Gastroesophageal sphincter (tissue), 4 donors: ENCODE results near the gene SOX8. TPM values are rescaled to one million over a fixed set of nuclear protein-coding genes. Genes with fewer than 3 reads are reported as not detected.
"Not testable (repeated sequence)": the region's sequence is repeated elsewhere in the genome, so short reads cannot be mapped to it uniquely, and the experiment has no call there.

Experiments
- ATAC-seq: fragments of 150-250 bp; one replicate; pipeline ENCODE4 v1.9.1; 2016; ENCODE audit warnings: mild to moderate bottlenecking, moderate library complexity
- H3K27ac ChIP-seq, 4 donors: fragments of 200-600 bp; sonication (generic) in 3 of 4; 1 replicate in 3 of 4; 2 replicates in 1 of 4; pipeline ENCODE4 v1.5.1; 2016 to 2019
- H3K27me3 ChIP-seq: fragments of 200-600 bp; sonication (generic); one replicate; pipeline ENCODE4 v1.5.1; 2019
- H3K36me3 ChIP-seq, 2 donors: fragments of 200-600 bp; sonication (generic); one replicate each; pipeline ENCODE4 v1.5.1; 2019; ENCODE audit warnings: control low read depth in 1 of 2
- H3K4me1 ChIP-seq, 3 donors: fragments of 200-600 bp; sonication (generic); 1 replicate in 2 of 3; 2 replicates in 1 of 3; pipeline ENCODE4 v1.5.1; 2016 to 2019; ENCODE audit warnings: control low read depth in 2 of 3
- H3K4me3 ChIP-seq, 2 donors: fragments of 200-600 bp; sonication (generic); one replicate each; pipeline ENCODE4 v1.5.1; 2019; ENCODE audit warnings: mild to moderate bottlenecking in 1 of 2, moderate library complexity in 1 of 2
- H3K9me3 ChIP-seq, 3 donors: fragments of 200-600 bp; sonication (generic); one replicate each; pipeline ENCODE4 v1.5.1; 2017 to 2019; ENCODE audit warnings: control low read depth in 2 of 3
- CTCF ChIP-seq, 4 experiments: fragments of 200-600 bp in 2 of 4; fragments of 450-650 bp in 2 of 4; sonication (generic) in 1 of 4; IDR thresholded peaks; one replicate each; pipeline ENCODE4 v1.5.1; 2017 to 2019; ENCODE audit warnings: antibody characterized with exemption in 4 of 4, mild to moderate bottlenecking in 2 of 4, moderate library complexity in 2 of 4
- EP300 ChIP-seq: sonication (generic); formaldehyde crosslinking; IDR thresholded peaks from one replicate; pipeline ENCODE4 v1.6.1; 2017; ENCODE audit warnings: antibody characterized with exemption, mild to moderate bottlenecking
- POLR2A ChIP-seq, 2 donors: fragments of 450-650 bp; IDR thresholded peaks; one replicate each; pipeline ENCODE4 v1.6.1; 2017; ENCODE audit warnings: antibody characterized with exemption in 2 of 2, mild to moderate bottlenecking in 2 of 2, moderate library complexity in 1 of 2
- POLR2AphosphoS5 ChIP-seq: sonication (generic); formaldehyde crosslinking; IDR thresholded peaks from one replicate; pipeline ENCODE4 v1.6.1; 2017; ENCODE audit warnings: antibody characterized with exemption
- WGBS, 2 donors: methylation state at CpG; one replicate each; pipeline ENCODE4 v1.1.5; 2018; ENCODE audit warnings: low coverage in 1 of 2; 5-methylcytosine and 5-hydroxymethylcytosine counted together
- total RNA-seq, 4 donors: library from RNA; depleted of rRNA; stranded (reverse); fragments of >200 nt; gene quantifications; one replicate each; pipeline ENCODE4 v1.1.0, GENCODE V29; 2016

Gene SOX8
- total RNA-seq, 4 donors from 2014 or later: 2.0 to 4.5 (median 3.6) TPM

GRCh38 chr16:947255-947921, 34.2 kb upstream of the SOX8 start:
- 75 to 79% methylated on average over 5 to 7 of the region's 21 CpGs for WGBS, 2 donors
- Histone ChIP-seq H3K27ac (no peak overlapping the region), H3K27me3 (no peaks in the 10 kb centered on the region), H3K4me3 (no peak overlapping the region), H3K4me1 (no peaks in the 10 kb centered on the region), H3K36me3 (peaks cover 0 to 56% of the 10 kb centered on the region in 2 donors), H3K9me3 (peaks cover 0 to 5% (median 0%) of the 10 kb centered on the region in 3 donors)
- no peak for ATAC-seq
- TF ChIP-seq CTCF (IDR thresholded peaks at IDR 0.05) (no peak), EP300 (no peak), POLR2A (IDR thresholded peaks at IDR 0.05) (no peak), POLR2AphosphoS5 (no peak)

- ATAC-seq, H3K27ac ChIP-seq, H3K9me3 ChIP-seq, H3K27me3 ChIP-seq, H3K4me3 ChIP-seq, H3K4me1 ChIP-seq: not testable (repeated sequence)
- H3K36me3 ChIP-seq: peaks cover 0 to 59% of the 10 kb centered on the region in 2 donors
- 68 to 73% methylated on average over 11 to 17 of the region's 17 CpGs for WGBS, 2 donors
Observed at GRCh38 chr16:947922-948303, 33.7 kb upstream of the SOX8 start.

GRCh38 chr16:948767-949166, 32.8 kb upstream of the SOX8 start:
- 51 to 52% methylated on average over 16 of the region's 18 CpGs for WGBS, 2 donors
- ATAC-seq, H3K27me3 ChIP-seq, H3K4me3 ChIP-seq, H3K4me1 ChIP-seq, H3K9me3 ChIP-seq, H3K27ac ChIP-seq: not testable (repeated sequence)
- H3K36me3 ChIP-seq: peaks cover 0 to 57% of the 10 kb centered on the region in 2 donors

GRCh38 chr16:950733-951573, 30.6 kb upstream of the SOX8 start:
- H3K9me3 ChIP-seq, H3K27me3 ChIP-seq, ATAC-seq, H3K4me3 ChIP-seq, H3K27ac ChIP-seq, H3K4me1 ChIP-seq: not testable (repeated sequence)
- 38 to 73% methylated on average over 20 to 27 of the region's 27 CpGs for whole genome bisulfite sequencing, 2 donors
- peaks cover 0 to 47% of the 10 kb centered on the region in 2 donors for H3K36me3 ChIP-seq

- H3K36me3 ChIP-seq: peaks cover 0 to 41% of the 10 kb centered on the region in 2 donors
- no peaks in the 10 kb centered on the region for H3K27me3 ChIP-seq
- WGBS, 2 donors: 80% methylated on average over 1 of the region's 22 CpGs; no CpG with 5 or more reads in 1 of the 2 donors
- ATAC-seq: no peak
- no peak overlapping the region for H3K27ac ChIP-seq
- no peak overlapping the region for H3K4me3 ChIP-seq
- TF ChIP-seq EP300: no peak
- TF ChIP-seq POLR2A (IDR thresholded peaks at IDR 0.05): no peak
- TF ChIP-seq CTCF (IDR thresholded peaks at IDR 0.05): no peak
- no peak for TF ChIP-seq POLR2AphosphoS5
- no peaks in the 10 kb centered on the region for H3K4me1 ChIP-seq
- peaks cover 0 to under 1% (median 0%) of the 10 kb centered on the region in 3 donors for H3K9me3 ChIP-seq
Observed at GRCh38 chr16:951660-952301, 29.8 kb upstream of the SOX8 start.

- Histone ChIP-seq H3K9me3 (peaks cover 0 to 6% (median 0%) of the 10 kb centered on the region in 3 donors), H3K27ac (no peak overlapping the region), H3K36me3 (peaks cover 0 to 35% of the 10 kb centered on the region in 2 donors), H3K4me1 (no peaks in the 10 kb centered on the region), H3K4me3 (no peak overlapping the region), H3K27me3 (no peaks in the 10 kb centered on the region)
- WGBS, 2 donors: no CpG with 5 or more reads among the region's 12 CpGs
- no peak for TF ChIP-seq EP300
- no peak for TF ChIP-seq POLR2A (IDR thresholded peaks at IDR 0.05)
- no peak for TF ChIP-seq POLR2AphosphoS5
- no peak for TF ChIP-seq CTCF (IDR thresholded peaks at IDR 0.05)
- ATAC-seq: no peak
Observed at GRCh38 chr16:952321-952720, 29.2 kb upstream of the SOX8 start.

GRCh38 chr16:953818-954217, 27.8 kb upstream of the SOX8 start:
- WGBS, 2 donors: no CpG with 5 or more reads among the region's 7 CpGs
- not testable (repeated sequence) for H3K27me3 ChIP-seq, H3K27ac ChIP-seq, H3K4me1 ChIP-seq, H3K9me3 ChIP-seq, H3K4me3 ChIP-seq, ATAC-seq
- H3K36me3 ChIP-seq: peaks cover 0 to 35% of the 10 kb centered on the region in 2 donors

GRCh38 chr16:955766-956165, 25.8 kb upstream of the SOX8 start:
- not testable (repeated sequence) for H3K27ac ChIP-seq, H3K4me1 ChIP-seq, H3K4me3 ChIP-seq, ATAC-seq, H3K27me3 ChIP-seq, H3K9me3 ChIP-seq
- 94 to 95% methylated on average over 20 to 23 of the region's 27 CpGs for WGBS, 2 donors
- H3K36me3 ChIP-seq: peaks cover 0 to 47% of the 10 kb centered on the region in 2 donors
